GM19468 (cell line): ENCODE results near the gene LINS1.
"Not testable (repeated sequence)": the region's sequence is repeated elsewhere in the genome, so short reads cannot be mapped to it uniquely, and the experiment has no call there.

ENCODE experiments used
- ATAC-seq: cut with Tn5 transposase; IDR thresholded peaks from one replicate; pipeline ENCODE4 v1.9.1; 2021; ENCODE audit warnings: mild to moderate bottlenecking, moderate library complexity, moderate number of reproducible peaks; ENCODE audit not compliant: unreplicated experiment; ENCODE audit errors: extremely low read depth

The LINS1 gene

DNA sequence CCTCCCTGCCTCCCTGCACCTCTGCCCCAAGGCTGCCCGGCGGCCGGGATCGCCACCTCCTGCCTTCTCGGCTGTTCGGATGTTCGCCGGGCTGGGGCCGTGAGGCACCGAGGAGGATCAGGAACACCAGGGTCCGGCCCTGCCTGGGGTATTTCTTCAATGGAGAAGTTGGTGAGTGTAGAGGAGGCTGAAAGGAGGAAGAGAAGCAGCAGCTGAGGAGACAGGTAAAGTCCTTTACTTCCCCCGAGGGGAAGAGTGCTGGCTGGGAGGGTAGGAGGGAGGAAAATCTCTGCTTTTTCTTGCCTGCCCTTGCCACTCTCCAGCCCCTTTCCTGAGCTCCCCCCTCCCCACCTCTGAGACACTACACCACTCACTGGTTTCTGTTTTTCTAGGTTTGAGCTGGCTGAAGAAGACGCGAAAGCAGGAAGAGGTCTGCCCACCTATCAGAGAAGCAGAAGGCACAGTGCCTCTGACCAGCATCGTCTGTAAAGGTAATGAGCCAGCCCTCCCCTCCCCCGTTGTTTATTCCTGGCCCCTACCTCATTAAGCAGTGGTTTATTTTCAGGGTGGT lies 924 bp upstream of the LINS1 start:
- peak; percentile 35 for ATAC-seq

- no peak for ATAC-seq
These were observed 344 bp downstream of the LINS1 start for GRCh38 chr15:100601617-100602063.

- ATAC-seq, result no peak
These were observed 821 bp downstream of the LINS1 start for GRCh38 chr15:100601163-100601562.

- ATAC-seq, result no peak
These were observed 3.3 kb downstream of the LINS1 start for GRCh38 chr15:100598655-100599054.

GRCh38 chr15:100597862-100598261 lies 4.1 kb downstream of the LINS1 start:
- ATAC-seq, result no peak

- peak; percentile 65 for ATAC-seq
These were observed 5.2 kb downstream of the LINS1 start for GRCh38 chr15:100596792-100597191.

DNA sequence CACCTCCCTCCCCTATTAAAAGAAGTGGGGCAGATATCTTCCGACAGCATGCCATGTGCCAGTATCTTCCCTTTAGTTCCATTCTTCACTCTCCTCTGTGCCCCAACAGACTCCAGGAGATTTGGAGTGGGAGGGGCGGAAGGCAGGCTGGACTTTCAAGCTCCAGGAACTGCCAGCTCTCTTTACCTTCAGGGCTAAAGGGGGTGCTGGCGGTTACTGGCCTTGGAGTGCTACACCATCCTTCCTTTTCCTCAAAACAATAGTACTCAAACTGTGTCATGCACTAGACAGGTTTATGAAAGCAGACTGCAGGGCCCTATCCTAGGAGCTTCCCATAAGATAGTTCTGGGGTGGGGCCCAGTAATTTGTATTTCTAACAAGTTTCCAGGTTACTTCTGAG lies 6.0 kb downstream of the LINS1 start:
- ATAC-seq, result no peak

DNA sequence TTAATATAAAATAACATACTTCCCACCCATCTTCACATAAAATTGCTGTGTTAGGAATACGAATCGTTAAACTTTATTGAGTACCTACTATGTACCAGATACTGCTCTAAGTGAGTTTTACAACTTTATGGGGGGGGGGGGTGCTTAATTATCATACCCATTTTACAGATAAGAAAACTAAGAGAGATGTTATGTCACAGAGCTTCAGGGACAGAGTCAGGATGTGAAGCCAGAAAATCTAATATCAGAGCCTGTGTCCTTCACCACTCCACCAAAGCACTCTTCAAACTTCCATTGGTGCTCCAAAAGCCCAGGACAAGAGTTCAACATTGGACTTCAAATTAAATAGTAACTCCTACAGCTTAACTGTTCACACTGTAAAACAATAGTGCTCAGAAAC lies 8.6 kb downstream of the LINS1 start:
- no peak for ATAC-seq

DNA sequence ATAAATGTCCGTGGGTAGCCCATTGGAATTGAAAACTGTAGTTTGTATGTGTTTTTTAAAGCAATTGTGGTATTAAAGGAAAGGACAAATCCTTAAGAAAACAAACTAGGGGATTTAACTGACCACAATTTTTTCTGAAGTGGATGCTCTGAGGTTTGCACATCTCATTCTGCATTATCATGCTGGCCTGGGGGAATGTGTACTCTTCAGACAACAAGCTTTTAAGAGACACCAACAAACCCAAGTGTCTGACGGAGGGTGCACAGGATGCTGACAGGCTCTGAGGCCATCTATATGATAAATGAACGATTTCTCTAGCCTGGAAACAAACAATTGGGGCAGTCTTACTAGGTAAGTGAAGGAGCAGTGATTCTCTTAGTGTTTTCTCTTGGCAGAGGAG lies 9.1 kb downstream of the LINS1 start:
- no peak for ATAC-seq

GRCh38 chr15:100591835-100592234 lies 10.1 kb downstream of the LINS1 start:
- no peak for ATAC-seq

DNA sequence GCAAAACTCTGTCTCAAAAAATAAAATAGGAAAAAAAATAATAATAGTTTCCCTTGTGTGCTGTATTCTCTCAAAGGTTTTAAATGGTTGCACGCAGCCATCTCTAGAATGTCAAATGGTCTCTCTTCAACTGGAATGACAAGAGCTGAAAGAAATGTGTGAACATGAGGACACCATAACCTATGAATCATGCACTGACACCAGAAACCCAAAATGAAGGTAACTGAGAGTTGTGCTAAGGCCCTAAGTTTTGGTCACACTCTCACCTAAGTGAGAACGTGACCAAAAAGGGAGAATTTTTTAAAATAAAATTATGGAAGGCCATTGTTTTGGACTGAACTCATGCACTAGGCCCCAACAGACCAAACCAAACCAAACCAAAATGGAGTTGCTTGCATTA lies 10.8 kb downstream of the LINS1 start:
- ATAC-seq, result not testable (repeated sequence)

GRCh38 chr15:100588638-100589242 lies 13.2 kb downstream of the LINS1 start:
- ATAC-seq, result no peak

DNA sequence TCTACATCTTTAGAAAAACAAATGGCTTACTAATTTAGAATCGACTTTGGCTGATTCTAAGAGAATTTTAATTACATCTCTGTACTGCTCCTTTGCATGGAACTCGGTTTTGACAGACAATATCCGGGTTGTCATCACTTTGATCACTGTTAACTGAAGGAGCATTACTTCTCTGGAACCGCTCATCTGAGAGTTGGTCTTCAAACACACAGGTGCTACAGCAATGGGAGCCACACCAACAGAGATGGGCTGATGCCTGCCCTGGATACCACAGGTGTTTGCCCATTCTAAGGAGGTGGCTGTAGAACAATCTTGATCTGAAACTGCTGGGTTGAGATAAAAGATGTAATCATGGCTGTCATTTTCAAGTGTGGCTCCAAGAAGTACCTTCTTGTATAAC lies 21.6 kb downstream of the LINS1 start:
- ATAC-seq, result no peak

DNA sequence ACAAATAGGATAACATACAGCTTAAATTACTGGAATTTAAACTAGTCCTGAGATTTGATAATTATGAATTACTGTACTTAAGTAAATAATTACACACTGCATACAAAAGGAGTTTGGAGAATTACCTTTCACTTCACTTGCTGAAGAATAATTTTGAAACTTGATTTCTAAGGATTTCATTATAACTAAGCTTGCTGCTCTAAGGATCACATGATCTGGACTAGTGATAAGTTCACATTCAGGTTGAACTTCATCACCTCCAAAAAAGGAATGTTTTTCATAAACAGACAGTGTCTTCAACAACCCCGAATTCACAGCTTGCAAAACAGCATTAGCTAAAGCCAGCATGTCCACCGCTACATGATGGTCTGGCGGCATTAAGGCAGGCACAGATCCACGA lies 28.5 kb downstream of the LINS1 start:
- ATAC-seq, result no peak

DNA sequence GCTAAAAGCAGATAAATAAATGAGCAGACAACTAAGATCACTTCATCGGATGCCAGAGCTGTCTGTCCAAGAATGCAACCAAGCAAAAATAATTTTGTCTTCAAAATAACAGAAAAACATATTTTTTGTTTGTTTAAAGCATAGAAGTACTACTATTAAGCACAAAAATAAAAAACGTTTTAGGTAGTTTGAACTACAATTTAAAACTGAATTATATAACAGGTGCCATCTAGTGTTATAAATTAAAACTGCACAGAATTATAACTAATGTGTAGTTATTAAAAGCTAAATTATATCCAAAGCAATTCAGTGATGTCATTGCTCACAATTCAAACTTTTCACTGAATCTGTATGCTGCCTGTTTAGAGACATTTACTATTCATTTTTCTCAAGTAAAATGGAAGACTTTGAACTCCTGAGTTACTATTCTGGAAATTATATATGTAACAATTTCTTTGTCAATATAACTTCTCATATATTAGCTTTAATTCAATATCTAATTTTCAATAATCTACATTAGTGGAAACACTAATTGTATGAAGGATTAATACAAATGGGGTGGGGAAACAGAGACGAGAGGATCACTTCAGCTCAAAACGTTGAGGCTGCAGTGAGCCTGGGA lies 29.5 kb downstream of the LINS1 start:
- no peak for ATAC-seq

DNA sequence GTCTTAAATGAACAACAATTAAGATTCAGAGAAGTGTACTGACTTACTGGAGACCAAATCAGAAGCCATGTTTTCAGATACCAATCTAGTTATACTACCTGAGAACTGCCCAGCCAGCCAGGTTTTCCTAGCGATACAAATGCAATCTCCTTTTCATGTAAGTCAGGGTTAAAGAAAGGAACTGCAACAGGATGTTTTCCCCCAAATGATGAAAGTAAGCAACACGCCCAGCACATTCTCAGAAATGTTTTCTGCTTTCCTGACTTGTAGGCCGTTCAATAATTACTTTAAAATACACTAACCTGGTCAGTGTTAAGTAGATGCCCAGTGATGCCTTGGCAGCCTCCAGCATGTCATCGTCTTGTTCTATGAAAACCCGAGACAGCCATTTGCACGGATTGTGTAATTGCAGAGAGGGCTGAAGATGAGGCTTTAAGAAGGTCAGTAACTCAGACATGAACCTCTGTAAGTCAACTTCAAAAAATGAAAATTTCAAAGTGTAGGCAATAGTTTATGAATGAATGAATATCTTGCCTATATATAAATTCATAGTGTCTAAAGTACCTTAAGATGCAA lies 30.3 kb downstream of the LINS1 start:
- ATAC-seq, result no peak

DNA sequence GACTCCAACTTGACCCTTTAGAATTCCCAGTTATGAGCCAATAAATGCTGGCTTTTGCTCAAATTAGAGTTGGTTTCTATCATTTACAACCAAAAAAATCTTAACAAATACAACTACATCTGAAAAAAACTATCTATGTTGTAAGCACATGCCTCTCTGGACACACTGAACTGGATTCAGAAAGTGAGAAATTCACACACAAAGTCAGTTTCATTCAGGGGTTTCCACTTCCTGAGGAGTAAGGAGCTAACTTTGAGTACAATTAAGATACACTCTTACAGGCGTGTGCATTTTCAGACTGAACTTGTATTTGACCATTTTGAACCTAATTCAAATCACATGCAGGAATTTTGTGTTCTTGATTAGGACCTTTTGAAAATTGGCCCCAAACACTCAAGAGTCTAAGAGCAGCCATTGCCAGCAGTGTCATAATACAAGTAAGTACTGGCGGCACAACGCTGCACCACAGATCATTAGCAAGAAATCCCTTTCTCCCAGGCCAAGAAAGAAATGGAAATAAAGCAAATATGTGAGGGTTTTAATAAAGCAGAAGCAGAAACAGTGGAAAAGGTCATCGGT lies 31.2 kb downstream of the LINS1 start:
- no peak for ATAC-seq

GRCh38 chr15:100570275-100570674 lies 31.7 kb downstream of the LINS1 start:
- no peak for ATAC-seq

DNA sequence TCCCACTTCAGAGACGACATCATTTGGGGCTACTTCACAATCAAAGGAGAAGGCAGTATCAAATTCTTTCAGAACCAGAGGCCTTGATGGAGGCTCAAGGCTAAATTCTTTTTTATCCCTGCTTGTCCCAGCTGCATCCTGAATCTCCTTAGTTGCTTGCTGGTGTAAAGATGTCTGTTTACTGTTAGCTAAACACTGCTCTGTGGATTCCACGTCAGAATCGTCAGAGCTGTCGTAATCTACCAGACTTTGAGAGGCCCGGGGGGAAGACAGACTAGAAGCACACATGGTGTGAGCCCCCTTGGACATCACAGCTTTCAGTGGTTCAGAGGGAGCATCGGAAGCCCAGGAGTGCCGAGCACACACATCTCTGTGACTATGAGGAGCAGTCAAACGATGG lies 32.6 kb downstream of the LINS1 start:
- ATAC-seq, result no peak

GRCh38 chr15:100566850-100567628 lies 34.9 kb downstream of the LINS1 start:
- ATAC-seq, result no peak
